Ishikawa (cell line): ENCODE measurements around the gene MED13L.

Experiments used
- CEBPB ChIP-seq: IDR thresholded peaks from 2 replicates; pipeline ENCODE4 v1.6.1; 2012
- CREB1 ChIP-seq: IDR thresholded peaks from 2 replicates; pipeline ENCODE4 v1.6.1; 2012; ENCODE audit warnings: low read depth
- EGR1 ChIP-seq: IDR thresholded peaks from 2 replicates; pipeline ENCODE4 v1.6.1; 2012
- EP300 ChIP-seq: IDR thresholded peaks from 2 replicates; pipeline ENCODE4 v1.6.1; 2012; ENCODE audit warnings: borderline replicate concordance
- FOXM1 ChIP-seq: IDR thresholded peaks from 2 replicates; pipeline ENCODE4 v1.6.1; 2012; ENCODE audit warnings: low read depth, borderline replicate concordance
- NFIC ChIP-seq: IDR thresholded peaks from 2 replicates; pipeline ENCODE4 v1.6.1; 2012
- RAD21 ChIP-seq: IDR thresholded peaks from 2 replicates; pipeline ENCODE4 v1.6.1; 2012; ENCODE audit warnings: low read depth
- TAF1 ChIP-seq: IDR thresholded peaks from 2 replicates; pipeline ENCODE4 v1.6.1; 2012; ENCODE audit warnings: low read depth, mild to moderate bottlenecking
- TCF12 ChIP-seq: IDR thresholded peaks from 2 replicates; pipeline ENCODE4 v1.6.1; 2012; ENCODE audit warnings: low read depth
- TEAD4 ChIP-seq: IDR thresholded peaks from 2 replicates; pipeline ENCODE4 v1.6.1; 2012
- YY1 ChIP-seq: IDR thresholded peaks from 2 replicates; pipeline ENCODE4 v1.6.1; 2012; ENCODE audit warnings: low read depth
- ZBTB7A ChIP-seq: IDR thresholded peaks from 2 replicates; pipeline ENCODE4 v1.6.1; 2012; ENCODE audit warnings: low read depth
- TF ChIP-seq, protein P1 (sequence below): IDR thresholded peaks from 2 replicates; pipeline ENCODE4 v1.6.1; 2012
- TF ChIP-seq, protein P2 (sequence below): IDR thresholded peaks from 2 replicates; pipeline ENCODE4 v1.6.1; 2012
- TF ChIP-seq, protein P3 (sequence below): IDR thresholded peaks from 2 replicates; pipeline ENCODE4 v1.6.1; 2012; ENCODE audit warnings: low read depth, mild to moderate bottlenecking

Gene MED13L

DNA sequence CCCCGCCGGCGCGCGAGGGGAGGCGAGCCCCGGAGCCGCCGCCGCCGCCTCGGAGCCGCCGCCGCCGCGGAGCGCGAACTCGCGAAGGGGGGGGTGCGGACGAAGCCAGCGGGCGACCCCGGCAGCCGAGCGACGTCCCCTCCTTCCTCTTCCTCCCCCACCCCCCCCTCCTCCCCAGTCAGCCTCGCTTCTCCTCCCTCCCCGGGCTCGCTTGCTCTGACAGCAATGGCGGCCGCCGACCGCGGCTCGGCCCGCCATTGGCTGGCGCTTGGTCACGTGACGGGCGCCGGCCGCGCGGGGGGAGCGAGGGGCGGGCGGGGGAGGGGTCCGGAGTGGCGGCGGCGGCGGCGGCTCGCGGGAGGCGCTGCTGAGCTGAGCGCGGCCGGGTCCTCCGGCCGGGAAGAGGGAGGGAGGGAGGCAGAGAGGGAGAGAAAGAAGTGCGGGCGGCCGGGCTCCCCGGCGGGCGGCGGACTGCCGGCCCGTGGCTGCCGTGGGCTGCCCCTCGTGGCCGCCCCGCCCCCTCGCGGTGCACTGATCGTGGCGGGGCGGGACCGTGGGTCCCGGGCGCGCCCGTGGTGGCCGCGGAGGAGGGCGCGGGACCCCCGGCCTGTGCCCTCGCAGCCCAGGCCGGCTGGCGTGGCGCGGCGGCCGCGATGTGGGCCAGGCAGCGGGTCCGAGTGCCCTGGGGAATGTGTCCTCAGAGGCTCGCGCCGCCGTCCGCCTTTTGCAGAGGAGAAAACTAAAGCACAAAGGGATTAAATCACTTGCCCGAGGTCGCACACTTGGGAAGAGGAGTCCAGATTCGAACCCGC, at the start of gene MED13L:
MED13L (minus strand) TSS at position 227 of the 812 bp plus-strand sequence. CDS start 562 bp downstream, outside the sequence.
- TF ChIP-seq EP300 (no peak), YY1 (peak; percentile 88), ZBTB7A (0 out of 2 replicates have a peak, but pooled peaks have one; percentile 51), TAF1 (peak; percentile 36; the same call in 1 of the 2 replicates), CEBPB (no peak), RAD21 (peak; percentile 53; the same call in 1 of the 2 replicates)
- TF ChIP-seq, protein P1, sequence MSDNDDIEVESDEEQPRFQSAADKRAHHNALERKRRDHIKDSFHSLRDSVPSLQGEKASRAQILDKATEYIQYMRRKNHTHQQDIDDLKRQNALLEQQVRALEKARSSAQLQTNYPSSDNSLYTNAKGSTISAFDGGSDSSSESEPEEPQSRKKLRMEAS: no peak; the same call in 1 of the 2 replicates
- TF ChIP-seq, protein P2, sequence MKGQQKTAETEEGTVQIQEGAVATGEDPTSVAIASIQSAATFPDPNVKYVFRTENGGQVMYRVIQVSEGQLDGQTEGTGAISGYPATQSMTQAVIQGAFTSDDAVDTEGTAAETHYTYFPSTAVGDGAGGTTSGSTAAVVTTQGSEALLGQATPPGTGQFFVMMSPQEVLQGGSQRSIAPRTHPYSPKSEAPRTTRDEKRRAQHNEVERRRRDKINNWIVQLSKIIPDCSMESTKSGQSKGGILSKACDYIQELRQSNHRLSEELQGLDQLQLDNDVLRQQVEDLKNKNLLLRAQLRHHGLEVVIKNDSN: peak; percentile 94

DNA sequence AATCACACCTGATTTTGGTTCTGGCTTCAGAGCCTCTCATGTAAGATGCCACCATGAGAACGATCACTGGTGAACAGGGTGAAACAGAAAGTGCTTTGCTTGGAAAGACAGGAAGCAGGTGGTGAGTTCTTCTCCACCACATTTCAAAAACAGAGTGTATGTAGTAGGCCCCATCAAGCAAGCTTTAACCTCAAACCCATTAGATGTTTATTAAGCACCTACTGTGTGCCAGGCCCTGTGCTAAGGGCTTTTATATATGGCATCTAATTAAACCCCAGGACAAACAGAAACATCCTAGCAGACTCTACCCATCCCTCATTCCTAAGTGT, 47.8 kb upstream of the MED13L start:
- no peak for TF ChIP-seq TEAD4
- TF ChIP-seq CREB1: no peak
- no peak for TF ChIP-seq RAD21
- TF ChIP-seq, protein P3, sequence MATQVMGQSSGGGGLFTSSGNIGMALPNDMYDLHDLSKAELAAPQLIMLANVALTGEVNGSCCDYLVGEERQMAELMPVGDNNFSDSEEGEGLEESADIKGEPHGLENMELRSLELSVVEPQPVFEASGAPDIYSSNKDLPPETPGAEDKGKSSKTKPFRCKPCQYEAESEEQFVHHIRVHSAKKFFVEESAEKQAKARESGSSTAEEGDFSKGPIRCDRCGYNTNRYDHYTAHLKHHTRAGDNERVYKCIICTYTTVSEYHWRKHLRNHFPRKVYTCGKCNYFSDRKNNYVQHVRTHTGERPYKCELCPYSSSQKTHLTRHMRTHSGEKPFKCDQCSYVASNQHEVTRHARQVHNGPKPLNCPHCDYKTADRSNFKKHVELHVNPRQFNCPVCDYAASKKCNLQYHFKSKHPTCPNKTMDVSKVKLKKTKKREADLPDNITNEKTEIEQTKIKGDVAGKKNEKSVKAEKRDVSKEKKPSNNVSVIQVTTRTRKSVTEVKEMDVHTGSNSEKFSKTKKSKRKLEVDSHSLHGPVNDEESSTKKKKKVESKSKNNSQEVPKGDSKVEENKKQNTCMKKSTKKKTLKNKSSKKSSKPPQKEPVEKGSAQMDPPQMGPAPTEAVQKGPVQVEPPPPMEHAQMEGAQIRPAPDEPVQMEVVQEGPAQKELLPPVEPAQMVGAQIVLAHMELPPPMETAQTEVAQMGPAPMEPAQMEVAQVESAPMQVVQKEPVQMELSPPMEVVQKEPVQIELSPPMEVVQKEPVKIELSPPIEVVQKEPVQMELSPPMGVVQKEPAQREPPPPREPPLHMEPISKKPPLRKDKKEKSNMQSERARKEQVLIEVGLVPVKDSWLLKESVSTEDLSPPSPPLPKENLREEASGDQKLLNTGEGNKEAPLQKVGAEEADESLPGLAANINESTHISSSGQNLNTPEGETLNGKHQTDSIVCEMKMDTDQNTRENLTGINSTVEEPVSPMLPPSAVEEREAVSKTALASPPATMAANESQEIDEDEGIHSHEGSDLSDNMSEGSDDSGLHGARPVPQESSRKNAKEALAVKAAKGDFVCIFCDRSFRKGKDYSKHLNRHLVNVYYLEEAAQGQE: no peak
- no peak for TF ChIP-seq ZBTB7A
- no peak for TF ChIP-seq YY1
- no peak for TF ChIP-seq FOXM1
- TF ChIP-seq, protein P2: no peak
- TF ChIP-seq EGR1: no peak
- TF ChIP-seq CEBPB: no peak
- TF ChIP-seq TAF1: no peak

DNA sequence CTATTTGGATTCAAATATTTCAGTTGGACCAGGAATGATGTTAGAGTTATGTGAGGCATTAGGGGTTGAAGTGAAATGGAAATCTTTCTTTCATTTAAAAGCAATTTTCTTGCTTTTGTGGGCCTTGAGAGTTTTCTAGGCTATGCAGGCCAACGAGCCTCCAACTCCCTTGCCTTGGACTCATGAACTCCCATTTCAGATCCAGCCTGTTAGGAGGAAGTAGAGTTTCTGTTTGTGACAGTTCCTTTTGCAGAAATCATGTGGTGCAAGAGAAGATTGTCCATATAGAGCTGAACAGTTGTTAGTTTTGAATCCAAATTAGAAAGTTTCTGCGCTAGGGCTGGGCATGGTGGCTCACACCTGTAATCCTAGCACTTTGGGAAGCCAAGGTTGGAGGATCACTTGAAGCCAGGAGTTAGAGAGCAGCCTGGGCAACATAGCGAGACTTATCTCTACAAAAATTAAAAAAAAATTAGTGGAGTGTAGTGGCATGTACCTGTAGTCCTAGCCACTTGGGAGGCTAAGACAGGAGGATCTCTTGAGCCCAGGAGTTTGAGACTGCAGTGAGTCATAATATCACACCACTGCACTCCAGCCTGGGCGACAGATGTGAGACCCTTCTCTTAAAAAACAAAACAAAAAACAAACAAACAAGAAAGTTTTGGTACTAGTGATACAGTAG, 47.3 kb upstream of the MED13L start:
- TF ChIP-seq, protein P2: no peak
- TF ChIP-seq FOXM1 (no peak), EGR1 (no peak), CEBPB (no peak), YY1 (no peak), EP300 (no peak), TEAD4 (no peak), ZBTB7A (no peak), RAD21 (no peak), TCF12 (no peak), CREB1 (no peak), NFIC (no peak), TAF1 (no peak)
- TF ChIP-seq, protein P1: no peak
- TF ChIP-seq, protein P3: no peak

DNA sequence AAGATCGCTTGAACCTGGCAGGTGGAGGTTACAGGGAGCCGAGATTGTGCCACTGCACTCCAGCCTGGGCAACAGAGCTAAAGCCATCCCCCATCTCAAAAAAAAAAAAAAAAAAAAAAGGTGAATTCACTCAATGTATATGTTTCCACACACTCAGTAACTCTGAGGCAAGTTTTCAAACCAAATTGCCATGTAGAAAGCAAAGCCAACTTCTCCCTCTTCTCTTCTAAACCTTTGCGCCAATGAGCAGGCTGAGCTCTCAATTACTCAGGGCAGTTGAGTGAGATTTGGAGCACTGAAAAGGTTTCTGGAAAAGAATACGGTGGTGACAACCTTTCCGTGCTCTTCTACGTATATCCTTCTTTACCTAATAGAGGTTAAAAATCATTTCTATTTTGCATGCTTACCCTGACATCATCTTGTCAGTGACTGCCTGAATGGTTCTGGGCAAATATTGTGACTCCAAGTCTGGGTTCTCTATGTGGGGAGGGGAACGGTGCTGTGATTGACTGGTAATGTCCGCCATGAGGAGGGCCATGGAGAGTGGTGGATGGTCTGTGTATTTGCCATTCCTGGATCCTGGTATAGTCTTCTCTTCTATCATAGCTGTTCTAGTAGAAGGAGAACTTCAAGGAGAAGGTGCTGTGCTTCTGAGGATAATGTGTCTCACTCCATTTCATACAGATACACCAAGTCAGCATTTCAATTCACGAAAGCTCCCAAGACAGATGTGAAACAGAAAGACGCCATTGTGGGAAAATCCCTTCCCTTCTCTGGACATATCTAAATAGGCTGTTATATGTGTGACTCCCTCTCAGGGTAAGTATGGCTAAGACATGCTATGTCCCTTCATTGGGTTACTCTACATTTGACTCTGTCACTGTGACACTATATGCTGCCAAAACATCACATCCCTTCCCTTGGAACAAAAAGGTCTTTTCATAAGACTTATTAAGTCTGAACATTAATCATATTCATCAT, 46.2 kb upstream of the MED13L start:
- no peak for TF ChIP-seq EGR1
- TF ChIP-seq, protein P1: no peak
